HG02798 (cell line): ENCODE results near the gene PDK2.

Experiments
- ATAC-seq: cut with Tn5 transposase; IDR thresholded peaks from one replicate; pipeline ENCODE4 v1.9.1; 2021; ENCODE audit warnings: mild to moderate bottlenecking; ENCODE audit not compliant: unreplicated experiment, poor library complexity

The PDK2 gene

GRCh38 chr17:50097926-50098325 is 2.8 kb downstream of the PDK2 start:
- ATAC-seq: no peak

- ATAC-seq: no peak
Measured at GRCh38 chr17:50098583-50098982, 3.4 kb downstream of the PDK2 start.

GRCh38 chr17:50099003-50099402 is 3.9 kb downstream of the PDK2 start:
- no peak for ATAC-seq

GRCh38 chr17:50100480-50100883 is 5.3 kb downstream of the PDK2 start:
- ATAC-seq: no peak

- ATAC-seq: no peak
Measured at GRCh38 chr17:50100921-50101345, 5.8 kb downstream of the PDK2 start.

- ATAC-seq: no peak
Measured at GRCh38 chr17:50101346-50102163, 6.4 kb downstream of the PDK2 start.

GRCh38 chr17:50102164-50102991 is 7.2 kb downstream of the PDK2 start:
- no peak for ATAC-seq

GRCh38 chr17:50103252-50103651 is 8.1 kb downstream of the PDK2 start:
- no peak for ATAC-seq

- ATAC-seq: no peak
Measured at GRCh38 chr17:50103941-50104340, 8.8 kb downstream of the PDK2 start.

GRCh38 chr17:50105811-50106210 is 10.7 kb downstream of the PDK2 start:
- ATAC-seq: no peak

- ATAC-seq: no peak
Measured at GRCh38 chr17:50106393-50107131, 11.4 kb downstream of the PDK2 start.

GRCh38 chr17:50107790-50108414 is 12.8 kb downstream of the PDK2 start:
- ATAC-seq: no peak

GRCh38 chr17:50108556-50108955 is 13.4 kb downstream of the PDK2 start:
- ATAC-seq: no peak

- no peak for ATAC-seq
Measured at GRCh38 chr17:50109207-50109606, 14.1 kb downstream of the PDK2 start.

- no peak for ATAC-seq
Measured at GRCh38 chr17:50109785-50110184, 14.6 kb downstream of the PDK2 start.

- no peak for ATAC-seq
Measured at GRCh38 chr17:50110591-50111349, 15.6 kb downstream of the PDK2 start.

- no peak for ATAC-seq
Measured at GRCh38 chr17:50111673-50112655, 16.8 kb downstream of the PDK2 start.

- ATAC-seq: no peak
Measured at GRCh38 chr17:50112694-50113093, 17.5 kb downstream of the PDK2 start.
